Fibroblast of lung (primary cell): ENCODE data around the gene HMGCS1.

Experiments used
- EZH2 ChIP-seq: IDR thresholded peaks from 2 replicates; pipeline ENCODE4 v1.5.1; 2012; ENCODE audit warnings: low read length, control low read depth, mild to moderate bottlenecking; ENCODE audit errors: missing control alignments
- TF ChIP-seq, protein P1 (sequence below), 2 donors: IDR thresholded peaks in 1 of 2; conservative IDR thresholded peaks in 1 of 2; 1 replicate in 1 of 2; 2 replicates in 1 of 2; pipeline ENCODE4 v1.5.1; 2011 to 2012; ENCODE audit warnings: low read length in 2 of 2, control low read depth in 1 of 2, inconsistent platforms in 1 of 2, low read depth in 1 of 2, mild to moderate bottlenecking in 1 of 2

DNA sequence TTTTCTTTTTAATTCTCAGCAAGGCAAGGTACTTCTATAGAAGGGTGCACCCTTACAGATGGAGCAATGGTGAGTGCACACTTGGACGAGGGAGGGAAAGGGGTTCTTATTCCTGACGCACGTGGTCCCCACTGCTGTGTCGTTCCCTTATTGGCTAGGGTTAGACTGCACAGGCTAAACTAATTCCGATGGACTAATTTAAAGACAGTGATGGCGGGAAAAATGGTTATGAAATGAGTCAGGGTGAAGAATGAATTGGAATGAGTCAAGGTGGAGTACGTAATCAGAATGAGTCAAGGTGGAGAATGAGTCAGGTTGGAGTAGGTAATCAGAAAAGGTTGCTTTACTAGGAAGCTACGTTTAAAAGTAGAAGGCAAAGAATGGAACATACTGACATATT lies 2.1 kb upstream of the HMGCS1 start:
- TF ChIP-seq EZH2 = no peak
- TF ChIP-seq, protein P1, sequence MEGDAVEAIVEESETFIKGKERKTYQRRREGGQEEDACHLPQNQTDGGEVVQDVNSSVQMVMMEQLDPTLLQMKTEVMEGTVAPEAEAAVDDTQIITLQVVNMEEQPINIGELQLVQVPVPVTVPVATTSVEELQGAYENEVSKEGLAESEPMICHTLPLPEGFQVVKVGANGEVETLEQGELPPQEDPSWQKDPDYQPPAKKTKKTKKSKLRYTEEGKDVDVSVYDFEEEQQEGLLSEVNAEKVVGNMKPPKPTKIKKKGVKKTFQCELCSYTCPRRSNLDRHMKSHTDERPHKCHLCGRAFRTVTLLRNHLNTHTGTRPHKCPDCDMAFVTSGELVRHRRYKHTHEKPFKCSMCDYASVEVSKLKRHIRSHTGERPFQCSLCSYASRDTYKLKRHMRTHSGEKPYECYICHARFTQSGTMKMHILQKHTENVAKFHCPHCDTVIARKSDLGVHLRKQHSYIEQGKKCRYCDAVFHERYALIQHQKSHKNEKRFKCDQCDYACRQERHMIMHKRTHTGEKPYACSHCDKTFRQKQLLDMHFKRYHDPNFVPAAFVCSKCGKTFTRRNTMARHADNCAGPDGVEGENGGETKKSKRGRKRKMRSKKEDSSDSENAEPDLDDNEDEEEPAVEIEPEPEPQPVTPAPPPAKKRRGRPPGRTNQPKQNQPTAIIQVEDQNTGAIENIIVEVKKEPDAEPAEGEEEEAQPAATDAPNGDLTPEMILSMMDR (conservative IDR thresholded peaks at IDR 0.05 in 1 of 2, IDR thresholded peaks at IDR 0.05 in 1 of 2; ENCODE audit: low read depth in 1 of 2, low read length in 2 of 2) = no peak
